Measurements from ENCODE around the gene IL36A.

The IL36A gene, protein sequence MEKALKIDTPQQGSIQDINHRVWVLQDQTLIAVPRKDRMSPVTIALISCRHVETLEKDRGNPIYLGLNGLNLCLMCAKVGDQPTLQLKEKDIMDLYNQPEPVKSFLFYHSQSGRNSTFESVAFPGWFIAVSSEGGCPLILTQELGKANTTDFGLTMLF

DNA sequence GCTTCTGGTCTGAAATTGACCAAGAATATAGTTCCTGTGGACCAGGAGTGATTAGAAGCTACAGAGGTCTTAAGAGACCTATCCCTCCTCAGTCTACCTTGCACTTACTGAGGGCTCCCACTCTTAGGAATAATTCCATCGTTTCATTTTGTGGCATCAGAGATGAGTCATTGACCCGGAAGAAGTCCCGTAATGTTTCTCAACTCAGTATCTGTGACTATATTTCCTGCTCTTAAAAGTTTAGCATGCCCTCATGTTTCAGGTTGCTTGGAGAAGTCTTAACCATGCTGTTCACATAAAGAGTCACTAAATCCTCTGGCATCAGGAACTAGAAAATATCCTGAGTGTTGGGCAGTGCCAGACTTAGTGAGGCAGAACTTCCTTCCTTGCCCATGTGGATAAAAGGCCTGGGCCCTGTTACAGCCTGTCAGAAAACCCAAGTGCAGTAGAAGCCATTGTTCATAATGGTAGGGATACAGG is at the start of gene IL36A:
TSS of gene IL36A (plus strand) at position 430 of the 480 bp plus-strand sequence. CDS start 413 bp downstream, outside the sequence.
- DNase-seq: no peak

DNA sequence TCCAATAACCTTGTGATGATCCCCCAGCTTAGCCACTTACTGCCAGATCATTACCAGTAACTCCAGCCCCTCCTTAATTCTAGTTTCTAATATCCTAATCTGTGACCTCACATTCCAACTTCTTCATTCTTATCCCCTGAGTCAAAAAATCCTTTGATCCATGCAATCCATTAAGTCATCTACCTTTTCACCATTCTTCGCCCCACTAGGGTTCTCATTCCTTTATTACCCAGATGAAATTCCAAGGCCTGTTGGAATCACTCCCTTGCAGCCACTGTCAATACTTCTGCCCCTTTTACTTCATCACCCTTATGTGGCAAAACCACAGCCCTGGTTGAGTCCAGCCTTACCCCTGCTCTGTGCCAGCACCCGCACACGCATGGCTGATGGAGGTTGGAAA is 47.7 kb upstream of the IL36A start:
- no peak for DNase-seq

DNA sequence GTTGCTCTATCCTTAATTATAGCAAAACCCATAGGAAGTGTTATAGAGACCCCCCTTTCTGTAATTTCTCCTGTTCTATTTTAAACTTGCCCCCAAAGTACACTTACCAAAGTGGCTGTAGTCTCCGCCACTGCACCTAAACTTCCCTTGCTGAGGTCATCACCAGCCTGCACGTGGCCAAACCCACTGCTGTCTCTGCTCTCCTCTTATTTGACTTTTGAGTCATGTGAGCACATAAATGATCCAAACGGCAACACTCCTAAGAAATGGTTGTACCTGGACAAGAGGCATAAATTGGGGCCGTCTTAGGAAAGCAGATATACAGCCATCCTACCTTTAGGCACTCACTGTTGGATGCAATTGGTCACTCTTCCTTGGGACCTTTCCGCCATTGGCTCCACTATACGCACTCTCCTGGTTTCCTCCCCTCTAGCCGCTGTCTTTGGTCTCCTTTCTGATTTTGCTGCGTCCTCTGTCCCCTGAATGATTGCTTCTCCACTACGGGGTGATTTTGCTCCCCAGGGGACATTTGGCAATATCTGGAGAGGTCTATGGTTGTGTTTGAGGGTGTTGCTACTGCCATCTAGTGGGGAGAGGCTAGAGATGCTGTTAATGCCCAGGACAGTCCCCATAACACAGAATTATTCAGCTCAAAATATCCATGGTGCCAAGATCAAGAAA is 46.7 kb upstream of the IL36A start:
- DNase-seq: peak; percentile 43

DNA sequence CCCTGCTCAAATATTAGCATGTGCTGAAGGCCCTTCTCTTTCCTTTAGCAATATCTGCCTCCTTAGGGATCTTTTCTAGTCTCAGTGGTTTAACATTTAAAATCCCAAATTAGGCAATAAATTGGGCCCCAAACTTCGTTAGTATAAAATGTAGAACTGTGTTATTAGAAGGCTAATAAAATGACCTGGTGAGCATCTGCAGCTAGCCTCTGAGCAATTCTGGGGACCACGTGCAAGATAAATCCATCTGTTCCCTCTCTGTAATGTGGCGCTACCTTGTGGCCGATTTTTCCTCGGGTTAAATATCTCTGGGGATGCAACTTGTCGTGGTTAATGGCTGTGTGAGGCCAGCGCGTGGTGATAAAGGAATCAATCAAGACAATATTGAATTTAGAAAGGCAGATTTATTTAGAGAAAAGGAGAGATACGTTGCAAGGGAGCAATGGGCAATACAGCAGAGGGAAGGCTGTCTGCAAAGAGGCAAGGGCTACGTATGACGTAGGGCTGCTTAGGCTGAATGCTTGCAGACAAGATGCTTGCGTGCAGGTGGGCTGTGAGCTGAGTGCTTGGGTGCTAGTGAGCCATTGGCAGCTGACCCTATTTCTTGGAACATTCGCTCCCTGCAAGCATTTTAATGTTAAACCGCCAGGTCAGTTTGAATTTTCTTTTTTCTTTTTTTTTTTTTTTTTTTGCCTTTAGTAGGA is 46.0 kb upstream of the IL36A start:
- DNase-seq: no peak

DNA sequence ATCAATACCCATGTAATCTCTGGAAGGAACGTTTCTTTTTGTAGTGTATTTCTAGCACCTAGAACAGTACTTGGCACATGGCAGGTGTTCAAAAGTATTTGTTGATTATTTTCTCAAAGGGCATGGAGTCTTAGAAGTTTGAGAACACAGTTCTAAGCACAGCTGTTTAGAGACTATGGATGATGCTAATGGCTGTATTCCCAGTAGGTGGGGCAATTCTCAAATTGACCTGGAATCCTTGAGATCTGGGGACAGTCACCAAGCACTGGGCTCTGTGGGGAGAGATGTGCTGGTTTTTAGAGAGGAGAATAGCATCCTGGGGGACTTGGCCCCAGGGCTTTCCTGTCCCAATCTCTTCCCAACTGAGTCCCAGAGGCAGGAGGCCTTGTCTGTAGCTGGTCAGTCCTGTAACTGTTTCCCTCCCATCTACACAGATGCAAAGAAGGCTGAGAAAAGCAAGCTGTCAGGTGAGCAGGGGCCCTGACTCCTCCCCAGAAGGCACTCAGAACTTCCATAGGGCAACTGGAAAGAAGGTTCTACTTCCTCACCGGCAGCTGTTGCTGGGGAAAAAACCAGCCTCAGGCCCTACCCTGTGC is 44.9 kb upstream of the IL36A start:
- DNase-seq: no peak

DNA sequence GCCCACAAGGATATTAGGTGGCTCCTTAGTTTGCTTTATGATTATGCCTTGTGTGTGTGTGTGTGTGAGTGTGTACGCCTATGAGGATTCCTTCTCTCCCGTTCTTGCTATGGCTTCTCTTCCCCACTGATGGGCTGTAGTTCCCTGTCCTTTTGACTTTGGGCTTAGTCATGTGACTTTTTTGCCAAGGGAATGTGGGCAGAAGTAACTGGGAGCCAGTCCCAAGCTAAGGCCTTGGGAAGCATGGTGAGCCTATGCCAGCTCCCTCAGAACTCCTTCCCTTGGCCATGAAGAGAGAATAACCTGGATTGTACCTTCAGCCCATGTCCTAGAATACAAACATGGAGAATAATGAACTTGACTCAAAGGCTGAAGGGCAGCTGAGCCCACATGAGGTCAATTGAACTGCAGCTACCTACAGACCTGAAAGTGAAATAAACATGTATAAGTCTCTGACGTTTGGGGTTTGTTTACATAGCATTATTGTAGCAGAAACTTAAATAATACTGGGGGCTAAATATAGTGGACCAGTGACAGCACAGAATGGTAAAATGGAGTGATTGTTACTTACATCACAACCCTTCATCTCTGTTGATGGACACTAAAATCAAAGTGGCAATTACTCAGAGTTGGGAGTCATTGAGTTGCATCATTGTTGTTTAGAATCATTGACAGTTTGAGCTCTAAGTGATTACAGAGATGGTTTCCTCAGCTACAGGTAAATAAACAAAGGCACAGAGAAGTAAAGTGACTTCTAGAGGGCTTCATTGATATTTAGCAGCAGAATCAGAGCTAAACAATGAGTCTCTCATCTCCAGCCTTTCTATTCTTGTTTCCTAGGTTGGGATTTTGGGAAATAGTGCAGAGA is 42.7 kb upstream of the IL36A start:
- no peak for DNase-seq

DNA sequence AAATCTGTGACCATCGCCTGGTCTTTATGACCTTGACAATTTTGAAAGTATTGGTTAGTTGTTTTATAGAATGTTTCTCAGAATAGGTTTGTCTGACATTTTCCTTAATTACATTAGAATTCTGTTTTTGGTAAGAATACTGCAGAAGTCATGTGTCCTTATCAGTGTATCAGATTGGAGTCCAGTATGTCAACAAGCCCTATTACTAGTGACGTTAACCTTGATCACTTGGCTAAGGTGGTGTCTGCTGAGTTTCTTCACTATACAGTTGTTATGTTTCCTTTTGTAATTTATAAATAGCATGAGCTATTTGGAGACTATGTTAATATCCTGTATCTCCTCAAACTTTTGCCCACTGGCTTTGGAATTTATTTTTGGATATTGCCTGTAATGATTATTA is 38.2 kb upstream of the IL36A start:
- no peak for DNase-seq

DNA sequence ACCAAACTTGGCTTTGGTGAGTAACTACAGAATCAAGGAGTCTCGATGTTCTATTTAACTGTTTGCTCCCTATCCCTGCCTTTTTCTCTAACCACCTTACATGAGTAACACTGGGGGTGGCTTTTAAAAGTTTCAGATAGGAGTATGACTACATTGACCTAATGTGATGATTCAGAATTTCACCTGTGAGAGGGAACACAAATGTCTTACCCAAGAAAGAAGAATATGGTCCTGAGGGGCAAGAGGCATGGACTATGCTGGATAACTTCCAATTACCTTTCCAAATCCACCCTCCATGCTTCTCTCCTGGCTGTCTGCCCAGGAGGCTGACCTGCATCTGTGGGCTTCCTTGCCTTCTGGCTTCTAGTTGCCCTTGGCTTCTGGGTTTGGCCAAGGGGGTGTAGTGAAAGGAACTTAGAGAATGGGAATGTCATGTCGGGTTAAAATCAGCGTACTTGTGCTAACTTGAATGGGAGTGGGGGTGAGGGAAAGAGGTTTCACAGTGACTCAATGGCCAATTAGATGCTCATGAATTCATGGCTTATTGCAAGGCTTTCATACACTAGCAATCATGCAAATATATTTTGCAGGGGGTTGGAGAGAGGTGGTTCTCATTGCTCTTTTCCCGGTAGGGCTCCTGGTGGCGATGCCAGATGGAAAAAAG is 32.7 kb upstream of the IL36A start:
- no peak for DNase-seq

DNA sequence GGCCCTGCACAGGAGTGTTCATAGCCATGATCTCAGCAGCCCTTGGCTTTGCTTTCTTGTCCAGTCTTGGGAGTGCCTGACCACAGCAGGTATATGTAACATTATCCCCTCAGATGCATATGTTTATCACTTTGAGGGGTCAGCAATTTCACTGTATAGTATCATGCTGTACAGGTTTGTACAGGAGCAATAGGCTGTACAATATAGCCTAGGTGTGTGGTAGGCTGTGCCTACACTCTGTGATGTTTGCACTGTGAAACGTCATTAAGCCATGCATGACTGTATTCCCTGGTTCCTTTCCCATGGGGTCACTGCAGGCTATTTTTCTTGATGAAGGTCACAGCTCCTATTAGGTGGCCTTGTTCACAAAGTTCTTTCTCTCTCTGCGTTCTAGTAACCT is 32.1 kb upstream of the IL36A start:
- no peak for DNase-seq

DNA sequence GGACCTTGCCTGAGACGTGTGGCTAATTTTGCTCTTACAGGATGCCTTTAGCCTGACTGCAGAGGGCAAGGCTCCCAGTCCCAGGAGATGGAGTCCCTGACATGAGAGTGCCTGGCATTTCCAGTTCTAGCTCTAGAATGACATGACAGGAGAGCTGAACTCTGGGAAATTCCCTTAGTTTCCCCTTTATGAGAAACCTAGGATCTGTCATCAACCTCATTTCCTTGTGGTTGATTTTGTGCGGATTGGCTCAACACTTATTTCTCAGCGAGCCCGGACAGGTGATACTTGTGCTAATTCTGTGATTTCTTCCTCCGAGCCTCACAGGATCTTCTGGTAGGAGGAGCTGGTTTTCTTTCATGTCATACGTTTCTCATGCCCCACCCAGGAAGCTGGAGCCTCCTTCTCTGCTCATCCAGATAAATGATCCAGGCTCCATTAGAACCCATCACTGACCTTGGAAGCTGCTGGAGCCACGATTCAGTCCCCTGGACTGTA is 27.7 kb upstream of the IL36A start, which contains the start of gene IL36G:
TSS of gene IL36G (plus strand) at position 448 of the 498 bp plus-strand sequence. CDS start 633 bp downstream, outside the sequence.
- DNase-seq: no peak

DNA sequence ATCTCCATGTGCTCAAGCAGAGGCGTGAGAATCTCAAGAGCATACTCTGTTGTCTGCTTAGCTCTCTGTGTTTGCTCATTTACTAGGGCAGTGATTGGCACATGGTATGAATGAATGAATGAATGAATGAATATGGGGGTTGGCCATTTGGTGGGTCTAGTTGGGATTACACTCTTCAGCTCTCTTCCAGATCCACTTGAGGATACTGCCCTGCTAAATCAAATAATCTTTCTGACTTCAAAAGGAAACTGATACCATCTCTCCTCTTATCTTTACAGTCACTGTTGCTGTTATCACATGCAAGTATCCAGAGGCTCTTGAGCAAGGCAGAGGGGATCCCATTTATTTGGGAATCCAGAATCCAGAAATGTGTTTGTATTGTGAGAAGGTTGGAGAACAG is 25.5 kb upstream of the IL36A start:
- DNase-seq: no peak

DNA sequence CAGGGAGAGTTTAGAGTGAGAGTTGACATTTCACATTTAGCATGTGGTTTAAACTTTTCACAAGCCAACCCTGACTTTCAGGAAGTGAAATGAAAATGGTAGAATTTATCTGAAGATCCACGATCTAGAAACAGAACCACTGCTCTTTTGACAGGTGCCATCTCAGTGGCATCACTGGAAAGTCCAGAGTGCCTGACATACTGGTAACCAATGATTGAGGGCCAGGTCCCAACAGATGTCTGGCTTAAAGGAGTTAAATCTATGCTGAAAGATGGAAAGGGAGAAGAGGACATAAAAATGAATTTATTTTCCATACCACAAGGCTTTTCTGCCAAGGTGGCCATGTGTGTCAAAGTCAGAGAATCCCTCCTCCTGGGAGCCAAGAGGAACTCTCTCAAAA is 24.7 kb upstream of the IL36A start:
- DNase-seq: no peak

DNA sequence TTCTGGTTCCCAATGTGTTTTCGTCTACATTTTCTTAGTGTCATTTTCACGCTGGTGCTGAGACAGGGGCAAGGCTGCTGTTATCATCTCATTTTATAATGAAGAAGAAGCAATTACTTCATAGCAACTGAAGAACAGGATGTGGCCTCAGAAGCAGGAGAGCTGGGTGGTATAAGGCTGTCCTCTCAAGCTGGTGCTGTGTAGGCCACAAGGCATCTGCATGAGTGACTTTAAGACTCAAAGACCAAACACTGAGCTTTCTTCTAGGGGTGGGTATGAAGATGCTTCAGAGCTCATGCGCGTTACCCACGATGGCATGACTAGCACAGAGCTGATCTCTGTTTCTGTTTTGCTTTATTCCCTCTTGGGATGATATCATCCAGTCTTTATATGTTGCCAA is 20.2 kb upstream of the IL36A start:
- no peak for DNase-seq

DNA sequence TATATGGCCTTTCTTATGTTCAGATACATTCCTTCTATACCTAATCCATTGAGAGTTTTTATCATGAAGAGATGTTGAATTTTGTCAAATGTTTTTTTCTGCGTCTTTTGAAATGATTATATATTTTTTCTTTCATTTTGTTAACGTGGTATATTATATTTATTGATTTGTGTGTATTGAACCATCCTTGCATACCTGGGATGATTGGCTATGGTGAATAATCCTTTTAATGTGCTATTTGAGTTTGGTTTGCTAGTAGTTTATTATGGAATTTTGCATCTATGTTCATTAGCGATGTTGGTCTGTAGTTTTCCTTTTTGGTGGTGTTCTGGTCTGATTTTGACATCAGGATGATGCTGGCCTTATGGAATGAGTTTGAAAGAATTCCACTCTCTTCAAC is 15.6 kb upstream of the IL36A start:
- no peak for DNase-seq

DNA sequence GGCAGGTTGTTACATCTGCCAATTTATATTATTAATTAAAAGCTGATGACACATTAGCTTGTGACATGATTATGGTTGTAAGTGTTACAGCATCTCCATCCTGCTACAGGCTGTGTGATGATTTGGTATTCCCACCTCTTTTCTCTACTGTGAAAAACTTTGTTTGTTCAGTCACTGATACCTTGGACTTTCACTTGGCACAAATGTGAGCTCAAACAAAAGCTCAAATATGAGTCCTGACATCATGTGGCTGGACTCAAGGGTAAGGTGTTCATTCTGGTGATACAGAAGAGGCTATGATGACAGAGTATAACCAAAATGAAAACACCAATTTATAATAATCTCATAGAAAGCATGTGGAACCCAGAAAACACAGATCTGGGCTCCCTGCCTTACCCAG is 11.4 kb upstream of the IL36A start:
- DNase-seq: no peak

DNA sequence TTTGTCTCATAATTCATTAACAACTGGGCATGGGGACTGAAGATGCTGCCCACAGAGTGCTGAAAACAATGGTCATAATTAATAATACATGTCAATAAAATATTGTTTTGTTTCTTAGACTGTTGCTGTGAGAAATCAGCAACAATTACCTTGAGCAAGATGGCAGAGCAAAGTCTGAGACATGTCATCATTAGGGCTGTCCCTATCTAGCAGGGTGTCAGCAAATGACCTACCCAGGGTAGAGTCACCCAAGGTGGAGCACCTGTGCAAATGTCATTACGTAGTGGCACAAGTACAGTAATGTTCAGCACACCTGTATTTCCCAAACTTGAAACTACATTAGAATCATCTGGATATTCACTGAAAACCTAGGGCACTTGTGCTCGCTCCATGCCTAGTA is 10.6 kb upstream of the IL36A start:
- no peak for DNase-seq

DNA sequence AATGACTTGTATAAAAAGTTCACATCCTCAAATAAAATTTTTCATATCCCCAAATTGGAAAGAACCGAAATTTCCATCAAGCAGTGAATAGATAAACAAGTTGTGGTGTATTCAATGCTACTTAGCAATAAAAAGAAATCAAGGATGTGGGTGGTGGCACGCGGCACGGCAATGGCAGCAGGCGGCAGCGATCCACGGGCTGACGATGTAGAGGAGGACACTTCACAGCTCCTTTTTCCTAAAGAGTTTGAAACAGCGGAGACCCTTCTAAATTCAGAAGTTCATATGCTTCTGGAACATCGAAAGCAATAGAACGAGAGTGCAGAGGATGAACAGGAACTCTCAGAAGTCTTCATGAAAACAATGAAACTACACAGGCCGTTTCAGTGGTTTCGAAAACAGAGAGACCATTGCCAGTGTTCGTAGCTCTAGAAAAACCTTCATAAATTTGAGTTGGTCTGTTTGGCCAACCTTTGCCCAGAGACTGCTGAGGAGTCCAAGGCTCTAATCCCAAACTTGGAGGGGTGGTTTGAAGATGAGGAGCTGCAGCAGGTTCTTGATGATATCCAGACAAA is 9.8 kb upstream of the IL36A start:
- no peak for DNase-seq

DNA sequence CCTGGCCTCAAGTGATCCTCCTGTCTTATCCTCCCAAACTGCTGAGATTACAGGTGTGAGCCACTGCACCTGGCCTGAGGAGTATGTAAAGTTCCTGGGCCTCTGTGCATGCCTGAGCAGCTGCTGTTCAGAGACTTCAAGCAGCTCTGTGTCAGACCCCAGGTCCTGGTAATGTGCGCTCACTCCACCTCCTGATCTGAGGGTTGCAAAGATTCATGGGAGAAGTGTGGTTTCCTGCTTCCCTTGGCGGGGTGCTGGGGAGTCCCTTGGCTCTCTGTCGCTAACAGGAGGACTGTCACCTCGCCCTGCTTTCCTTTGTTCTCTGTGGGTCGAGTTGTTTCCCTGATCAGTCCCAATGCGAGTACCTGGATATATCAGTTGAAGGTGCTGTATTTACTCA is 8.6 kb upstream of the IL36A start:
- DNase-seq: no peak

DNA sequence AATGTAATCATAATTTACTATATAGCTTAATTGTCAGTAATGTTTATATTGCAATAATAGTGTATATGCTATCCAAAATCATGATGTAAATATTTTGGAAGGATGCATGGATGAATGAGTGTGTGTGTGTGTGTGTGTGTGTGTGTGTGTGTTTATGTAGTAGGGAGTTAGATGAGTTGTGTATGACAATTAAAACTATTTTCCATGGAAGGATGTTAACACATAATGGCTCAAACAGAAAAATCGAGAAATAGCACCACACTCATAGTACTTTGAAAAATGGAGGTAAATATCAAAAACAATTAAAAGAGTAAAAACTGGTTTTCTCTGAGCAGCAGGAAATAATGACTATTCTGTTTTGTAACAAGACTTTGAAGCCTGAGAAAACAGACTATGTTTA is 8.1 kb upstream of the IL36A start:
- DNase-seq: no peak

DNA sequence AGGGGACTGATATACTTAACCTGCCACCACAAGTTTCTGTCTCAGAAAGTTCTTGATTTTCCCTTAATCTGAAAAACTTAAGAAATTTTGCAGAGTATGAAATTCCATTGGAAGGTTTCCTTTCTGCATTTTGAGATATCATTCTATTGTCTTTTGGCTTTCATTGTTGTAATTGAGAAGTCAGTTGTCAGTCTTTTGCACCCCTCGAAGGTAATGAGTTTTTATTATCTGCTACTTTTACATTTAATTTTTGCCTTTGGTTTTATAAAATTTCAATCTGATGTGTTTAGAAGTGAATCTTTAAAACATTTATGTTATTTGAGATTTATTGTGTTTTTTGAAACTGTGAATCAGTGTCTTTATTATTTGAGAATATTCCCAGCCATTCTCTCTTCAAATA is 4.8 kb upstream of the IL36A start:
- no peak for DNase-seq

DNA sequence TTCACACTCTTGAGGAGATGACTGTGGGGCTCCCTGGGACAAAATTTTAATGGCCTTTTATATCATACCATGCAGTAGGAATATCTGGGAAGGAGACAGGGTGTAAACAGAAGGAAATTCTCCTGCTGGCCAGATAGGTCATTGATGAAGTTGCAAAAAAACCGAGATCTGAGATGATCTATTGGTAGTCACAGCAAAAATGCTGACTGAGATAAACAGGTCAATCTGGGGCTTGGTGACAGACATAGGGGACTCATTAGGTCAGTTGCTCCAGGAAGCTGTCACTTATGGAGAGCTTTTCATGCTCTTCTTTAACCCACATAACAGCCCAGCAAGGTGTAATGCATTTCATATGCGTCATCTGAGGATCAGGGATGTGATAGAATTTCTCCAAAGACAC is 2.6 kb upstream of the IL36A start:
- DNase-seq: no peak

DNA sequence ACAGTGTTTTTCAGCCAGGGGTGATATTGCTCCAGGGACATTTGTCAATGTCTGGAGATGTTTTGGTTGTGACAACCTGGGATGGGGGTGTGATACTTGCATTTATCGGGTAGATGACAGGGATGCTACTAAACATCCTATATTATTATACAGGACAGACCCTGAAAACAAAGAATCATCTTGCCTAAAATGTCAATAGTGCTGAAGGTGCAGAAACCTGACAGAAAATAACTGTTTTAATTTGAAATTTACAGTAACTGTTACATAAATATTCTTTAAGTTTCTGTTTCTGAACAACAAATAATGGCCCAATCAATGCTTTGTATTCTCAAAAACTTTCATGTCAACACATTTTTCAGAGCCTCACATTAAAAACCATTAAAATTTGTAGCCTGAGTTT is 2.0 kb downstream of the IL36A start:
- DNase-seq: no peak
